Lower leg skin (tissue), 3 donors: ENCODE data around the gene SUCLG1.
"Not testable (repeated sequence)": the region's sequence is repeated elsewhere in the genome, so short reads cannot be mapped to it uniquely, and the experiment has no call there.

ENCODE experiments used
- POLR2A ChIP-seq, 2 donors: fragments of 450-650 bp; IDR thresholded peaks; one replicate each; pipeline ENCODE4 v1.6.1; 2016 to 2017; ENCODE audit warnings: antibody characterized with exemption in 2 of 2, mild to moderate bottlenecking in 1 of 2, moderate library complexity in 1 of 2
- TF ChIP-seq, protein P1 (sequence below), 3 donors: fragments of 450-650 bp; IDR thresholded peaks; one replicate each; pipeline ENCODE4 v1.5.1; 2016; ENCODE audit warnings: antibody characterized with exemption in 3 of 3, mild to moderate bottlenecking in 3 of 3, moderate library complexity in 2 of 3

DNA sequence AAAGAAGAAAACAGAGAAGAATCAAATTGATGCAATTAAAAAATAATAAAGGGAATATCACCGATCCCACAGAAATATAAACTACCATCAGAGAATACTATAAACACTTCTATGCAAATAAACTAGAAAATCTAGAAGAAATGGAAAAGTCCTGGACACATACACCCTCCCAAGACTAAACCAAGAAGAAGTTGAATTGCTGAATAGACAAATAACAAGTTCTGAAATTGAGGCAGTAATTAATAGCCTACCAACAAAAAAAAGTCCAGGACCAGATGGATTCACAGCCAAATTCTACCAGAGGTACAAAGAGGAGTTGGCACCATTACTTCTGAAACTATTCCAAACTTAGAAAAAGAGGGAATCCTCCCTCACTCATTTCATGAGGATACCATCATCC is 59.2 kb downstream of the SUCLG1 start:
- TF ChIP-seq, protein P1, sequence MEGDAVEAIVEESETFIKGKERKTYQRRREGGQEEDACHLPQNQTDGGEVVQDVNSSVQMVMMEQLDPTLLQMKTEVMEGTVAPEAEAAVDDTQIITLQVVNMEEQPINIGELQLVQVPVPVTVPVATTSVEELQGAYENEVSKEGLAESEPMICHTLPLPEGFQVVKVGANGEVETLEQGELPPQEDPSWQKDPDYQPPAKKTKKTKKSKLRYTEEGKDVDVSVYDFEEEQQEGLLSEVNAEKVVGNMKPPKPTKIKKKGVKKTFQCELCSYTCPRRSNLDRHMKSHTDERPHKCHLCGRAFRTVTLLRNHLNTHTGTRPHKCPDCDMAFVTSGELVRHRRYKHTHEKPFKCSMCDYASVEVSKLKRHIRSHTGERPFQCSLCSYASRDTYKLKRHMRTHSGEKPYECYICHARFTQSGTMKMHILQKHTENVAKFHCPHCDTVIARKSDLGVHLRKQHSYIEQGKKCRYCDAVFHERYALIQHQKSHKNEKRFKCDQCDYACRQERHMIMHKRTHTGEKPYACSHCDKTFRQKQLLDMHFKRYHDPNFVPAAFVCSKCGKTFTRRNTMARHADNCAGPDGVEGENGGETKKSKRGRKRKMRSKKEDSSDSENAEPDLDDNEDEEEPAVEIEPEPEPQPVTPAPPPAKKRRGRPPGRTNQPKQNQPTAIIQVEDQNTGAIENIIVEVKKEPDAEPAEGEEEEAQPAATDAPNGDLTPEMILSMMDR (IDR thresholded peaks at IDR 0.05): not testable (repeated sequence)
- TF ChIP-seq POLR2A (IDR thresholded peaks at IDR 0.05): not testable (repeated sequence)
